GM23338 (cell line): ENCODE data around the gene ELAPOR2. TPM values are rescaled to one million over a fixed set of nuclear protein-coding genes. Genes with fewer than 3 reads are reported as not detected.

Experiments
- ATAC-seq: fragments of 200-7000 bp; cut with Tn5 transposase; 3 replicates; pipeline ENCODE4 v1.9.1; 2020
- DNase-seq: peaks from one replicate; pipeline ENCODE4 v3.0.0-alpha.2; 2015; ENCODE audit warnings: low spot score
- H2AFZ ChIP-seq: fragments of 200-600 bp; sonication (generic); 2 replicates; pipeline ENCODE4 v1.8.0; 2016; ENCODE audit warnings: antibody characterized with exemption, mild to moderate bottlenecking, moderate library complexity
- H3F3A ChIP-seq: fragments of 200-600 bp; sonication (generic); replicated peaks from 2 replicates; pipeline ENCODE4 v1.8.0; 2017; ENCODE audit warnings: antibody characterized with exemption, mixed run types, low read depth
- H3K27ac ChIP-seq: fragments of 200-600 bp; sonication (generic); 2 replicates; pipeline ENCODE4 v1.6.1; 2016; ENCODE audit warnings: low read depth
- H3K27me3 ChIP-seq: fragments of 200-600 bp; sonication (generic); 2 replicates; pipeline ENCODE4 v1.8.0; 2016; ENCODE audit warnings: mild to moderate bottlenecking, mixed run types, moderate library complexity; ENCODE audit not compliant: insufficient read depth
- H3K36me3 ChIP-seq: fragments of 200-600 bp; sonication (generic); 2 replicates; pipeline ENCODE4 v1.8.0; 2016; ENCODE audit warnings: mild to moderate bottlenecking; ENCODE audit not compliant: insufficient read depth
- H3K4me1 ChIP-seq: fragments of 200-600 bp; sonication (generic); 2 replicates; pipeline ENCODE4 v1.8.0; 2016; ENCODE audit warnings: mild to moderate bottlenecking, moderate library complexity; ENCODE audit not compliant: insufficient read depth
- H3K4me2 ChIP-seq: fragments of 200-600 bp; sonication (generic); 2 replicates; pipeline ENCODE4 v1.7.1; 2017; ENCODE audit warnings: mixed run types
- H3K4me3 ChIP-seq: fragments of 200-600 bp; sonication (generic); 2 replicates; pipeline ENCODE4 v1.6.1; 2016; ENCODE audit warnings: mixed run types
- H3K79me2 ChIP-seq: fragments of 200-600 bp; sonication (generic); replicated peaks from 2 replicates; pipeline ENCODE4 v1.8.0; 2017; ENCODE audit warnings: mild to moderate bottlenecking; ENCODE audit not compliant: insufficient read depth
- H3K9me2 ChIP-seq: fragments of 200-600 bp; sonication (generic); 2 replicates; pipeline ENCODE4 v1.8.0; 2017; ENCODE audit not compliant: insufficient read depth
- H4K20me1 ChIP-seq: fragments of 200-600 bp; sonication (generic); replicated peaks from 2 replicates; pipeline ENCODE4 v1.8.0; 2017; ENCODE audit warnings: mild to moderate bottlenecking; ENCODE audit not compliant: insufficient read depth
- H3K27ac Mint-ChIP-seq: 2 replicates; pipeline ENCODE4 v1.8.0; 2020; ENCODE audit warnings: inconsistent platforms, mild to moderate bottlenecking, moderate library complexity, mixed read lengths
- H3K27me3 Mint-ChIP-seq: 3 replicates; pipeline ENCODE4 v1.8.0; 2022; ENCODE audit warnings: low read depth, mild to moderate bottlenecking, moderate library complexity, mixed read lengths, inconsistent platforms; ENCODE audit not compliant: insufficient read depth, poor library complexity
- H3K36me3 Mint-ChIP-seq: 3 replicates; pipeline ENCODE4 v1.8.0; 2021; ENCODE audit warnings: low read depth, mild to moderate bottlenecking, inconsistent platforms, moderate library complexity, mixed read lengths
- H3K4me1 Mint-ChIP-seq: 3 replicates; pipeline ENCODE4 v1.8.0; 2020; ENCODE audit warnings: mild to moderate bottlenecking, inconsistent platforms, mixed read lengths
- H3K4me3 Mint-ChIP-seq: 3 replicates; pipeline ENCODE4 v1.8.0; 2021; ENCODE audit warnings: moderate library complexity, mild to moderate bottlenecking, inconsistent platforms, mixed read lengths
- H3K9me3 Mint-ChIP-seq: 3 replicates; pipeline ENCODE4 v1.8.0; 2020; ENCODE audit warnings: moderate library complexity, mild to moderate bottlenecking, inconsistent platforms, mixed read lengths
- CREB1 ChIP-seq: fragments of 250-450 bp; sonication (Bioruptor Pico); IDR thresholded peaks from 2 replicates; pipeline ENCODE4 v1.5.0; 2020; ENCODE audit warnings: low read depth, mild to moderate bottlenecking, moderate library complexity
- CTCF ChIP-seq, 2 experiments: fragments of 200-600 bp in 1 of 2; sonication (generic) in 1 of 2; conservative IDR thresholded peaks; 2 replicates each; pipeline versions ENCODE4 v1.5.1 to v1.6.1; 2016 to 2017; ENCODE audit warnings: antibody characterized with exemption in 2 of 2, low read depth in 2 of 2, mild to moderate bottlenecking in 2 of 2, moderate library complexity in 1 of 2
- ETS1 ChIP-seq: IDR thresholded peaks from 2 replicates; pipeline ENCODE4 v1.6.1; 2016; ENCODE audit warnings: antibody characterized with exemption
- JUNB ChIP-seq: IDR thresholded peaks from one replicate; pipeline ENCODE4 v1.6.1; 2016; ENCODE audit warnings: antibody characterized with exemption; ENCODE audit not compliant: unreplicated experiment
- NANOG ChIP-seq: IDR thresholded peaks from 2 replicates; pipeline ENCODE4 v1.6.1; 2016; ENCODE audit warnings: antibody characterized with exemption, borderline replicate concordance
- POLR2AphosphoS5 ChIP-seq: IDR thresholded peaks from 2 replicates; pipeline ENCODE4 v1.6.1; 2016; ENCODE audit warnings: antibody characterized with exemption, low read depth
- REST ChIP-seq: IDR thresholded peaks from one replicate; pipeline ENCODE4 v1.6.1; 2018; ENCODE audit warnings: antibody characterized with exemption; ENCODE audit not compliant: unreplicated experiment
- ZNF114 ChIP-seq: fragments of 250-450 bp; sonication (Bioruptor Pico); IDR thresholded peaks from 2 replicates; pipeline ENCODE4 v1.5.0; 2020; ENCODE audit warnings: mild to moderate bottlenecking, moderate library complexity
- ZNF331 ChIP-seq: fragments of 250-450 bp; sonication (Bioruptor Pico); IDR thresholded peaks from 2 replicates; pipeline ENCODE4 v1.5.0; 2020; ENCODE audit warnings: low read depth, mild to moderate bottlenecking, moderate library complexity
- polyA plus RNA-seq: library from polyadenylated mRNA; unstranded; fragments of >200 nt; fragmentation: Nextera tagmentation; extraction: Ambion mirVana; gene quantifications from 2 replicates; pipeline ENCODE4 v1.2.1, GENCODE V29; 2016
- total RNA-seq: library from RNA; depleted of rRNA; stranded (reverse); fragments of >200 nt; shearing (Covaris generic); gene quantifications from 2 replicates; pipeline ENCODE4 v1.2.3, GENCODE V29; 2014

Gene ELAPOR2
- total and polyA plus RNA-seq, 2 experiments from 2014 or later: 12.0 to 42.9 TPM

GRCh38 chr7:87056346-87056745 is 3.1 kb downstream of the ELAPOR2 start (continued):
- TF ChIP-seq CREB1 (CRISPR knock-in tag): no peak
- TF ChIP-seq ZNF331: no peak
- no peak for TF ChIP-seq CTCF (conservative IDR thresholded peaks at IDR 0.05; ENCODE audit: low read depth in 2 of 2)
- TF ChIP-seq JUNB: no peak
- no peak for TF ChIP-seq NANOG

- DNase-seq (no peak), ATAC-seq (no peak)
- no peak for TF ChIP-seq REST
- peaks cover 11% of the 10 kb centered on the region; the same call in 2 of the 3 replicates for H3K36me3 Mint-ChIP-seq
- no peak overlapping the region for H3K4me3 Mint-ChIP-seq
- Histone ChIP-seq H3K27me3 (no peaks in the 10 kb centered on the region), H3K27ac (no peak overlapping the region), H3K36me3 (no peaks in the 10 kb centered on the region), H3F3A (no peaks in the 10 kb centered on the region), H3K4me3 (no peak overlapping the region), H3K79me2 (no peaks in the 10 kb centered on the region), H3K4me1 (no peaks in the 10 kb centered on the region), H2AFZ (no peak overlapping the region), H4K20me1 (no peaks in the 10 kb centered on the region), H3K9me2 (0 out of 2 replicates have a peak, but pooled peaks cover 18% of the 10 kb centered on the region), H3K4me2 (no peak overlapping the region)
- H3K27ac Mint-ChIP-seq: no peak overlapping the region
- H3K27me3 Mint-ChIP-seq: no peaks in the 10 kb centered on the region
- no peaks in the 10 kb centered on the region for H3K4me1 Mint-ChIP-seq
- peaks cover 16% of the 10 kb centered on the region; the same call in 2 of the 3 replicates for H3K9me3 Mint-ChIP-seq
Observed at GRCh38 chr7:87048839-87049238, 10.6 kb downstream of the ELAPOR2 start.

GRCh38 chr7:87046456-87046855 is 13.0 kb downstream of the ELAPOR2 start:
- Histone ChIP-seq H3K79me2 (no peaks in the 10 kb centered on the region), H4K20me1 (no peaks in the 10 kb centered on the region), H3K27ac (no peak overlapping the region), H3K27me3 (no peaks in the 10 kb centered on the region), H3K4me3 (no peak overlapping the region), H3K4me1 (no peaks in the 10 kb centered on the region), H2AFZ (no peak overlapping the region), H3F3A (no peaks in the 10 kb centered on the region), H3K36me3 (no peaks in the 10 kb centered on the region), H3K4me2 (no peak overlapping the region), H3K9me2 (0 out of 2 replicates have a peak, but pooled peaks cover 18% of the 10 kb centered on the region)
- ATAC-seq (no peak), DNase-seq (no peak)
- no peaks in the 10 kb centered on the region for H3K27me3 Mint-ChIP-seq
- H3K4me3 Mint-ChIP-seq: no peak overlapping the region
- H3K4me1 Mint-ChIP-seq: no peaks in the 10 kb centered on the region
- H3K9me3 Mint-ChIP-seq: peaks cover 20% of the 10 kb centered on the region
- H3K36me3 Mint-ChIP-seq: peaks cover 17% of the 10 kb centered on the region; the same call in 2 of the 3 replicates
- no peak overlapping the region for H3K27ac Mint-ChIP-seq
- TF ChIP-seq POLR2AphosphoS5: no peak
- no peak for TF ChIP-seq REST
- TF ChIP-seq ZNF114 (CRISPR knock-in tag): no peak
- TF ChIP-seq CTCF (conservative IDR thresholded peaks at IDR 0.05; ENCODE audit: low read depth in 2 of 2): no peak
- TF ChIP-seq ETS1: no peak
- no peak for TF ChIP-seq JUNB
